Activated effector memory CD4-positive, alpha-beta T cell treated with anti-CD3 and anti-CD28 coated beads, Interleukin-2, amount 50 U/mL, for 16 hours (primary cell): Measurements from ENCODE around the gene KLK7.

Experiments used
- DNase-seq: peaks from one replicate; pipeline ENCODE4 v3.0.0-alpha.2; 2020

The KLK7 gene

DNA sequence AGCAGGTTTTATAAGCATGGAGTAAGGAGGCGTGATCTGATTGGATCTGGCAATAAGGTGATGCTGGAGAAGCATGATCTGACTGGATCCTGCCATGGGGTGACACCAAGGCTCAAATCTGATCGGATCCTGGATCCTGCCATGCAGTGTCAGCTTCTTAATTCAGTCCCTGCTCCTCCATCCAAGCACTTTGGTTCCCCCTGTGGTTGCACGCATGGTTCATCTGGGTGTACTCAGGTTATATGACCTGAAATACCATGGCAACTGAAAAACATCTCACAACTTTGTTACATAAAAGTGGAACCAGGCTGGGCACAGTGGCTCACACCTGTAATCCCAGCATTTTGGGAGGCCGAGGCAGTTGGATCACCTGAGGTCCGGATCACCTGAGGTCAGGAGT, 54.9 kb downstream of the KLK7 start:
- no peak for DNase-seq
